WERI-Rb-1 (cell line): ENCODE data around the gene SERPINB13.

Source experiments
- DNase-seq: peaks from one replicate; pipeline ENCODE4 v3.0.0-alpha.2; 2020
- H3K27ac ChIP-seq: fragments of 250-450 bp; sonication (Bioruptor Pico); 2 replicates; pipeline ENCODE4 v1.5.1; 2020; ENCODE audit warnings: mild to moderate bottlenecking, moderate library complexity
- H3K27me3 ChIP-seq: fragments of 250-450 bp; sonication (Bioruptor Pico); 2 replicates; pipeline ENCODE4 v1.5.1; 2021; ENCODE audit warnings: mild to moderate bottlenecking, low read depth, moderate library complexity; ENCODE audit not compliant: insufficient read depth, severe bottlenecking
- H3K36me3 ChIP-seq: fragments of 250-450 bp; sonication (Bioruptor Pico); 2 replicates; pipeline ENCODE4 v1.5.1; 2020; ENCODE audit warnings: mild to moderate bottlenecking, moderate library complexity
- H3K4me3 ChIP-seq: 2 replicates; pipeline ENCODE4 v1.5.1; 2011; ENCODE audit warnings: low read depth, mild to moderate bottlenecking, control low read depth, low read length
- H3K9me3 ChIP-seq: fragments of 250-450 bp; sonication (Bioruptor Pico); 2 replicates; pipeline ENCODE4 v1.5.1; 2021; ENCODE audit warnings: mild to moderate bottlenecking, moderate library complexity; ENCODE audit not compliant: severe bottlenecking
- CTCF ChIP-seq: IDR thresholded peaks from 2 replicates; pipeline ENCODE4 v1.5.1; 2011; ENCODE audit warnings: low read depth, mild to moderate bottlenecking, control low read depth, inconsistent platforms, low read length

The SERPINB13 gene

DNA sequence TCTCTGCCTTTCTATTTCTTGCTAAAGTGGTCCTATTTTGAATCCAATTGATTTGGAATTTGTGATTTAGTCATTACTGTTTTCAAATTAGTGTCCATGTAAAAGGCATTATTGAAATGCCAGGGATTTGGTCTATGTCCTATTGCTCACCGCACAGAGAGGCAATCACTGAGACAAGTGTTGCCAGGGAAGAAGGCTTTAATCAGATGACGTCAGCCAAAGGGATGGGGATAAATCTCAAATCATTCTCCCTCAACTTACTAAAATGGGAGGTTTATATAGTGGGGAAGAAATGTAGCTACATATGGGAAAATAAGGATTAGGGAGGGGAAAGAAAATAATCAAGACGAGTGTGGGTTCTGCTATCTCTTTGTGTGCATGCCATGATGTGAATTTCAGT, 35.4 kb upstream of the SERPINB13 start:
- no peaks in the 10 kb centered on the region for H3K9me3 ChIP-seq
- no peak overlapping the region for H3K4me3 ChIP-seq
- no peaks in the 10 kb centered on the region for H3K36me3 ChIP-seq
- no peak for TF ChIP-seq CTCF
- no peak overlapping the region for H3K27ac ChIP-seq
- no peak for DNase-seq
- H3K27me3 ChIP-seq: no peaks in the 10 kb centered on the region

GRCh38 chr18:63552581-63552980, 34.6 kb upstream of the SERPINB13 start:
- no peaks in the 10 kb centered on the region for H3K36me3 ChIP-seq

DNA sequence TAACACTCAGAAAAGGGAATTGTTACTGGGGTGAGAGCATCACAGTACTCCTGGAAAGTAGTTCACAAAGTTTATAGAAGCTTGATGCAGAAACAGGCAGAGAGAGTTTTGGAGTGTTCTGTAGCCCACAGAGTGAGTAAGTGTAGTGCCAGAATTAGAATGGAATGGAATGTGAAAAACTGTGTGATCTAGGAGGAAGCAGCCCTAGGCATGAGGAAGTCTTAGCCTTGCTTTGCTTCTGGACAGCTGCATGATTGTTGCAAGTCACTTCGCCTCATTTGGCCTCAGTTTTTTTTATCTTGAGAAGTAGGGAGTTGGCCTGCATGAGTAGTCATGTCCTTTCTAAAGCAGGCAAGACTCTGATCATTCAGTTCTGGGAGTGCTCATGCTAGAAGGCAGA, 34.1 kb upstream of the SERPINB13 start:
- Histone ChIP-seq H3K4me3 (no peak overlapping the region), H3K27me3 (no peaks in the 10 kb centered on the region), H3K27ac (no peak overlapping the region), H3K36me3 (no peaks in the 10 kb centered on the region), H3K9me3 (no peaks in the 10 kb centered on the region)
- DNase-seq: no peak
- no peak for TF ChIP-seq CTCF

More at GRCh38 chr18:63552581-63552980, 34.6 kb upstream of the SERPINB13 start:
- H3K27ac ChIP-seq: no peak overlapping the region
- no peaks in the 10 kb centered on the region for H3K9me3 ChIP-seq
- no peak for DNase-seq
- H3K4me3 ChIP-seq: no peak overlapping the region
- TF ChIP-seq CTCF: no peak
- H3K27me3 ChIP-seq: no peaks in the 10 kb centered on the region

- DNase-seq: no peak
- no peak overlapping the region for H3K27ac ChIP-seq
- no peaks in the 10 kb centered on the region for H3K36me3 ChIP-seq
- no peak for TF ChIP-seq CTCF
- H3K27me3 ChIP-seq: no peaks in the 10 kb centered on the region
- H3K4me3 ChIP-seq: no peak overlapping the region
- peaks cover 4% of the 10 kb centered on the region for H3K9me3 ChIP-seq
These were observed 27.3 kb upstream of the SERPINB13 start for GRCh38 chr18:63559567-63560491.

DNA sequence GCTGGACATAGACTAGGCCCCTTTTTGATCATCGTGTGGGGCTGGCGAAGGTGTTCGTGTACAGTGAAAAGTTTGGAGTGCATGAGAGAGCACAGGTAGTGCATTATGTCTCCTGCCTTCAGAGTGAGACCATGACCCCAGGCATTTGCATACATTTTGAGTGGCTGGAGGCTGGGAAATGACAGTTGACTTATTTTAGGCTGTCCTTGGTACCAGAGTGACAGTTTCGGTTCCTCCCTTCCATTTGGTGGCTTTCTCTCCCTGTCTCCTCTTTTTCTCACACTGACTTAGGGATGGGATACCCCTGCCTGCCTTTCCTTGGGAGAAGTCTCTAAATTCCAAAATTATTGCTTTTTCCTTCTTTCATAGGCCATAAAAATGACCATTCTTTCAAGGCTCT, 24.9 kb upstream of the SERPINB13 start:
- H3K4me3 ChIP-seq: no peak overlapping the region
- no peaks in the 10 kb centered on the region for H3K36me3 ChIP-seq
- H3K27me3 ChIP-seq: no peaks in the 10 kb centered on the region
- H3K9me3 ChIP-seq: peaks cover 4% of the 10 kb centered on the region
- H3K27ac ChIP-seq: no peak overlapping the region
- no peak for TF ChIP-seq CTCF
- no peak for DNase-seq
